Progenitor cell of endocrine pancreas (in vitro differentiated cells): ENCODE data around the gene HOXC4. TPM values are rescaled to one million over a fixed set of nuclear protein-coding genes. Genes with fewer than 3 reads are reported as not detected.
"Not testable (repeated sequence)": the region's sequence is repeated elsewhere in the genome, so short reads cannot be mapped to it uniquely, and the experiment has no call there.

ENCODE experiments used
- DNase-seq: peaks from one replicate; pipeline ENCODE4 v3.0.0; 2021; ENCODE audit warnings: low spot score; ENCODE audit not compliant: unreplicated experiment
- H3K27ac Mint-ChIP-seq: 2 replicates; pipeline ENCODE4 v1.8.0; 2021; ENCODE audit warnings: mild to moderate bottlenecking, moderate library complexity, mixed read lengths
- H3K27me3 Mint-ChIP-seq: 2 replicates; pipeline ENCODE4 v1.8.0; 2021; ENCODE audit warnings: mixed read lengths
- H3K36me3 Mint-ChIP-seq: 2 replicates; pipeline ENCODE4 v1.8.0; 2022; ENCODE audit warnings: mixed read lengths; ENCODE audit not compliant: insufficient read depth
- H3K4me1 Mint-ChIP-seq: 2 replicates; pipeline ENCODE4 v1.8.0; 2021; ENCODE audit warnings: low read depth, mixed read lengths
- H3K4me3 Mint-ChIP-seq: 2 replicates; pipeline ENCODE4 v1.8.0; 2021; ENCODE audit warnings: low read depth, mild to moderate bottlenecking, moderate library complexity, mixed read lengths
- H3K9me3 Mint-ChIP-seq: 2 replicates; pipeline ENCODE4 v1.8.0; 2021; ENCODE audit warnings: low read depth, mixed read lengths
- CTCF ChIP-seq: fragments of 200-600 bp; sonication (generic); IDR thresholded peaks from one replicate; pipeline ENCODE4 v1.5.0; 2021; ENCODE audit warnings: antibody characterized with exemption, mild to moderate bottlenecking; ENCODE audit not compliant: unreplicated experiment
- total RNA-seq: library from RNA; stranded (reverse); gene quantifications from 2 replicates; pipeline ENCODE4 v1.2.1, GENCODE V29; 2021

Gene HOXC4
- total RNA-seq, 1 donor from 2014 or later, result 19.8 TPM

- Mint-ChIP-seq H3K9me3 (no peaks in the 10 kb centered on the region), H3K4me1 (peaks cover 12% of the 10 kb centered on the region), H3K27ac (no peak overlapping the region), H3K27me3 (peaks cover 92% of the 10 kb centered on the region), H3K4me3 (no peak overlapping the region), H3K36me3 (no peaks in the 10 kb centered on the region)
- no peak for DNase-seq
- TF ChIP-seq CTCF, result no peak
Observed at GRCh38 chr12:54038871-54039414, 14.7 kb upstream of the HOXC4 start.

- H3K4me1 Mint-ChIP-seq, result peaks cover 12% of the 10 kb centered on the region
- no peak overlapping the region for H3K4me3 Mint-ChIP-seq
- no peaks in the 10 kb centered on the region for H3K9me3 Mint-ChIP-seq
- H3K27ac Mint-ChIP-seq, result no peak overlapping the region
- peaks cover 94% of the 10 kb centered on the region for H3K27me3 Mint-ChIP-seq
- no peaks in the 10 kb centered on the region for H3K36me3 Mint-ChIP-seq
- no peak for TF ChIP-seq CTCF
- DNase-seq, result no peak
Observed at GRCh38 chr12:54039417-54040147, 14.1 kb upstream of the HOXC4 start.

- H3K27ac Mint-ChIP-seq, result no peak overlapping the region
- H3K4me1 Mint-ChIP-seq, result peaks cover 11% of the 10 kb centered on the region
- H3K27me3 Mint-ChIP-seq, result peaks cover 95% of the 10 kb centered on the region
- H3K9me3 Mint-ChIP-seq, result no peaks in the 10 kb centered on the region
- no peaks in the 10 kb centered on the region for H3K36me3 Mint-ChIP-seq
- TF ChIP-seq CTCF, result no peak
- no peak overlapping the region for H3K4me3 Mint-ChIP-seq
- DNase-seq, result no peak
Observed at GRCh38 chr12:54040148-54040494, 13.5 kb upstream of the HOXC4 start.

- H3K4me1 Mint-ChIP-seq, result peaks cover 11% of the 10 kb centered on the region
- no peaks in the 10 kb centered on the region for H3K36me3 Mint-ChIP-seq
- H3K27ac Mint-ChIP-seq, result no peak overlapping the region
- H3K27me3 Mint-ChIP-seq, result peaks cover 95% of the 10 kb centered on the region
- no peak overlapping the region for H3K4me3 Mint-ChIP-seq
- TF ChIP-seq CTCF, result no peak
- no peak for DNase-seq
- no peaks in the 10 kb centered on the region for H3K9me3 Mint-ChIP-seq
Observed at GRCh38 chr12:54040648-54041047, 13.0 kb upstream of the HOXC4 start.

GRCh38 chr12:54041097-54041690 lies 12.4 kb upstream of the HOXC4 start:
- H3K9me3 Mint-ChIP-seq, result no peaks in the 10 kb centered on the region
- no peak for DNase-seq
- no peak overlapping the region for H3K27ac Mint-ChIP-seq
- no peak for TF ChIP-seq CTCF
- H3K36me3 Mint-ChIP-seq, result no peaks in the 10 kb centered on the region
- peaks cover 95% of the 10 kb centered on the region for H3K27me3 Mint-ChIP-seq
- H3K4me1 Mint-ChIP-seq, result peaks cover 15% of the 10 kb centered on the region
- H3K4me3 Mint-ChIP-seq, result no peak overlapping the region

GRCh38 chr12:54042033-54042432 lies 11.6 kb upstream of the HOXC4 start:
- H3K4me3 Mint-ChIP-seq, DNase-seq, H3K27ac Mint-ChIP-seq, H3K36me3 Mint-ChIP-seq, H3K9me3 Mint-ChIP-seq: not testable (repeated sequence)
- H3K27me3 Mint-ChIP-seq, result peaks cover 95% of the 10 kb centered on the region
- peaks cover 19% of the 10 kb centered on the region for H3K4me1 Mint-ChIP-seq
